Neural progenitor cell (in vitro differentiated cells): Measurements from ENCODE around the gene SNTG2. TPM values are rescaled to one million over a fixed set of nuclear protein-coding genes. Genes with fewer than 3 reads are reported as not detected.

Experiments
- DNase-seq: peaks from one replicate; pipeline ENCODE4 v3.0.0-alpha.2; 2016; ENCODE audit warnings: low spot score
- H2AFZ ChIP-seq: fragments of 200-600 bp; sonication (generic); replicated peaks from 2 replicates; pipeline ENCODE4 v1.6.1; 2016; ENCODE audit warnings: antibody characterized with exemption
- H3F3A ChIP-seq: fragments of 200-600 bp; sonication (generic); 2 replicates; pipeline ENCODE4 v1.6.1; 2016; ENCODE audit warnings: antibody characterized with exemption, low read depth
- H3K27ac ChIP-seq: fragments of 200-600 bp; sonication (generic); 2 replicates; pipeline ENCODE4 v1.5.1; 2016; ENCODE audit warnings: mild to moderate bottlenecking
- H3K27me3 ChIP-seq: fragments of 200-600 bp; sonication (generic); 2 replicates; pipeline ENCODE4 v1.6.1; 2016; ENCODE audit warnings: mild to moderate bottlenecking, moderate library complexity
- H3K36me3 ChIP-seq: fragments of 200-600 bp; sonication (generic); 2 replicates; pipeline ENCODE4 v1.5.1; 2016
- H3K4me1 ChIP-seq: fragments of 200-600 bp; sonication (generic); 2 replicates; pipeline ENCODE4 v1.6.1; 2016; ENCODE audit warnings: mixed run types
- H3K4me2 ChIP-seq: fragments of 200-600 bp; sonication (generic); 2 replicates; pipeline ENCODE4 v1.6.1; 2016
- H3K4me3 ChIP-seq: fragments of 200-600 bp; sonication (generic); 2 replicates; pipeline ENCODE4 v1.5.1; 2016
- H3K79me2 ChIP-seq: fragments of 200-600 bp; sonication (generic); 2 replicates; pipeline ENCODE4 v1.6.1; 2016; ENCODE audit warnings: low read depth
- H3K9ac ChIP-seq: fragments of 200-600 bp; sonication (generic); 2 replicates; pipeline ENCODE4 v1.6.1; 2016
- H3K9me3 ChIP-seq: fragments of 200-600 bp; sonication (generic); 2 replicates; pipeline ENCODE4 v1.5.1; 2016; ENCODE audit warnings: low read depth
- H4K20me1 ChIP-seq: fragments of 200-600 bp; sonication (generic); 2 replicates; pipeline ENCODE4 v1.6.1; 2016; ENCODE audit warnings: low read depth
- H3K27ac Mint-ChIP-seq: 3 replicates; pipeline ENCODE4 v1.8.0; 2021; ENCODE audit warnings: mixed read lengths
- H3K27me3 Mint-ChIP-seq: 2 replicates; pipeline ENCODE4 v1.8.0; 2022; ENCODE audit warnings: low read depth, mild to moderate bottlenecking, inconsistent platforms, moderate library complexity, mixed read lengths; ENCODE audit not compliant: insufficient read depth
- H3K36me3 Mint-ChIP-seq: 3 replicates; pipeline ENCODE4 v1.8.0; 2021; ENCODE audit warnings: mixed read lengths
- H3K4me1 Mint-ChIP-seq: 3 replicates; pipeline ENCODE4 v1.8.0; 2021; ENCODE audit warnings: mixed read lengths
- H3K4me3 Mint-ChIP-seq: 3 replicates; pipeline ENCODE4 v1.8.0; 2021; ENCODE audit warnings: mild to moderate bottlenecking, moderate library complexity, mixed read lengths
- H3K9me3 Mint-ChIP-seq: 3 replicates; pipeline ENCODE4 v1.8.0; 2020; ENCODE audit warnings: mixed read lengths
- EZH2 ChIP-seq: fragments of 200-600 bp; sonication (generic); IDR thresholded peaks from 2 replicates; pipeline ENCODE4 v1.6.1; 2017; ENCODE audit warnings: antibody characterized with exemption, mild to moderate bottlenecking, moderate library complexity
- EZH2phosphoT487 ChIP-seq: fragments of 200-600 bp; sonication (generic); IDR thresholded peaks from 2 replicates; pipeline ENCODE4 v1.6.1; 2017; ENCODE audit warnings: antibody characterized with exemption
- total RNA-seq: library from RNA; depleted of rRNA; stranded (reverse); fragments of >200 nt; gene quantifications from 2 replicates; pipeline ENCODE4 v1.2.3, GENCODE V29; 2015; ENCODE audit warnings: low replicate concordance
- TF ChIP-seq, protein P1 (sequence below): fragments of 200-600 bp; sonication (generic); IDR thresholded peaks from 2 replicates; pipeline ENCODE4 v1.5.1; 2017; ENCODE audit warnings: antibody characterized with exemption, mild to moderate bottlenecking

Gene SNTG2
- total RNA-seq, 1 donor from 2014 or later = 1.1 TPM

DNA sequence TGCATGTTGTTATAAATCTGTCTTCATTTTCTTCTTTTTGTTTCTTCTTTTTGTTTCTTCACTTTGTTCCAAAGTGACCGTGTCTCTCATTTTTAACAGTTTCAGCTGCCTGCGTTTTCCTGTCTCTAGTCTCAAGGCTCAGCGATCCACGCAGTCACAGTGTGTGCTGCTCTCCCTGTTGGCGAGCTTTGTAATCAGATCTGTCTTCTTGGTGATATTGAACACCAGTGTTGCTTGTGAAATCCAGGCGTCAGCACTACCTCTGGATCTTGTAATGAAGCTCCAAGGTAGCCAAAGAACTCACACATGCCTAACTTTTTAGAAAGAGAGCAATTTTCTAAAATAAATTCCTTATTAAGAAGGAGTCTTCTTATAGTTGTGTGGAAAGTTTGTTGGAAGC, 13.2 kb downstream of the SNTG2 start:
- no peak overlapping the region for H2AFZ ChIP-seq
- Mint-ChIP-seq H3K27ac (no peak overlapping the region), H3K4me3 (no peak overlapping the region), H3K4me1 (peaks cover 6% of the 10 kb centered on the region), H3K9me3 (peaks cover 11% of the 10 kb centered on the region), H3K27me3 (peaks cover 5% of the 10 kb centered on the region), H3K36me3 (no peaks in the 10 kb centered on the region)
- no peak overlapping the region for H3K4me2 ChIP-seq
- H3F3A ChIP-seq = no peaks in the 10 kb centered on the region
- H3K36me3 ChIP-seq = no peaks in the 10 kb centered on the region
- no peaks in the 10 kb centered on the region for H3K27me3 ChIP-seq
- no peaks in the 10 kb centered on the region for H3K79me2 ChIP-seq
- H3K9ac ChIP-seq = no peak overlapping the region
- DNase-seq = no peak
- no peak overlapping the region for H3K27ac ChIP-seq
- H3K4me1 ChIP-seq = no peaks in the 10 kb centered on the region
- no peaks in the 10 kb centered on the region for H3K9me3 ChIP-seq
- no peaks in the 10 kb centered on the region for H4K20me1 ChIP-seq
- TF ChIP-seq, protein P1, sequence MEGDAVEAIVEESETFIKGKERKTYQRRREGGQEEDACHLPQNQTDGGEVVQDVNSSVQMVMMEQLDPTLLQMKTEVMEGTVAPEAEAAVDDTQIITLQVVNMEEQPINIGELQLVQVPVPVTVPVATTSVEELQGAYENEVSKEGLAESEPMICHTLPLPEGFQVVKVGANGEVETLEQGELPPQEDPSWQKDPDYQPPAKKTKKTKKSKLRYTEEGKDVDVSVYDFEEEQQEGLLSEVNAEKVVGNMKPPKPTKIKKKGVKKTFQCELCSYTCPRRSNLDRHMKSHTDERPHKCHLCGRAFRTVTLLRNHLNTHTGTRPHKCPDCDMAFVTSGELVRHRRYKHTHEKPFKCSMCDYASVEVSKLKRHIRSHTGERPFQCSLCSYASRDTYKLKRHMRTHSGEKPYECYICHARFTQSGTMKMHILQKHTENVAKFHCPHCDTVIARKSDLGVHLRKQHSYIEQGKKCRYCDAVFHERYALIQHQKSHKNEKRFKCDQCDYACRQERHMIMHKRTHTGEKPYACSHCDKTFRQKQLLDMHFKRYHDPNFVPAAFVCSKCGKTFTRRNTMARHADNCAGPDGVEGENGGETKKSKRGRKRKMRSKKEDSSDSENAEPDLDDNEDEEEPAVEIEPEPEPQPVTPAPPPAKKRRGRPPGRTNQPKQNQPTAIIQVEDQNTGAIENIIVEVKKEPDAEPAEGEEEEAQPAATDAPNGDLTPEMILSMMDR = no peak
- TF ChIP-seq EZH2phosphoT487 (no peak), EZH2 (no peak)
- no peak overlapping the region for H3K4me3 ChIP-seq

DNA sequence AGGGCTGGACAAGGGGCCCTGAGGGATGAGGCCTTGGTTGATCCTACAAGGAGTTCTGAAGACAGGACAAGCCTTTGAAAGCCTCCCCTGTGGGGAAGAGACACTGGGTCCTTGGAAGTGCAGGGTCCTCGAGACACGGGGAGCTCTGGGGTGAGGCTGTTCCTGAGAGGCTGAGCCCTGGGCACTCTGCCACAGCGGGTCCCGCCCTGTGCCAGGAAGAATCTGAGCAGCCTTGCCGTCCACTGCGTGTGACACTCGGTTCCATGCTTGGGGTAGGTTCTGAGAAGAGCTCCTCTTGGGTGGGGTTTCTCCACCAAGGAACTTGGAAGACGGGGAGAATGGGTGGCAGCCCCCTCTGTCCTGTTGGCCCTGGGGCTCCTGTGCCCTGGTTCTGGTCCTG, 13.9 kb downstream of the SNTG2 start:
- H3K79me2 ChIP-seq = no peaks in the 10 kb centered on the region
- no peak for DNase-seq
- H3K4me3 ChIP-seq = no peak overlapping the region
- H4K20me1 ChIP-seq = no peaks in the 10 kb centered on the region
- H3K36me3 ChIP-seq = no peaks in the 10 kb centered on the region
- Mint-ChIP-seq H3K4me1 (peaks cover 6% of the 10 kb centered on the region), H3K27ac (no peak overlapping the region), H3K27me3 (peaks cover 2% of the 10 kb centered on the region), H3K4me3 (no peak overlapping the region), H3K36me3 (no peaks in the 10 kb centered on the region), H3K9me3 (peaks cover 17% of the 10 kb centered on the region)
- H3K4me1 ChIP-seq = no peaks in the 10 kb centered on the region
- TF ChIP-seq EZH2phosphoT487 (no peak), EZH2 (no peak)
- TF ChIP-seq, protein P1 = no peak
- H3K4me2 ChIP-seq = no peak overlapping the region
- no peak overlapping the region for H3K9ac ChIP-seq
- H3K27me3 ChIP-seq = no peaks in the 10 kb centered on the region
- H3K27ac ChIP-seq = no peak overlapping the region
- no peaks in the 10 kb centered on the region for H3F3A ChIP-seq
- H2AFZ ChIP-seq = no peak overlapping the region
- H3K9me3 ChIP-seq = no peaks in the 10 kb centered on the region

GRCh38 chr2:965640-966147, 15.0 kb downstream of the SNTG2 start:
- H3K36me3 ChIP-seq = no peaks in the 10 kb centered on the region
- H3K27ac Mint-ChIP-seq = no peak overlapping the region

More at GRCh38 chr2:965640-966147, 15.0 kb downstream of the SNTG2 start:
- TF ChIP-seq EZH2 (no peak), EZH2phosphoT487 (no peak)
- TF ChIP-seq, protein P1 = no peak
- no peaks in the 10 kb centered on the region for H3K36me3 Mint-ChIP-seq
- no peak overlapping the region for H3K9ac ChIP-seq
- peaks cover 6% of the 10 kb centered on the region for H3K4me1 Mint-ChIP-seq
- no peak overlapping the region for H3K4me3 Mint-ChIP-seq
- no peak overlapping the region for H3K27ac ChIP-seq
- no peaks in the 10 kb centered on the region for H3F3A ChIP-seq
- H4K20me1 ChIP-seq = no peaks in the 10 kb centered on the region
- no peaks in the 10 kb centered on the region for H3K4me1 ChIP-seq
- no peak overlapping the region for H3K4me2 ChIP-seq
- no peak for DNase-seq
- no peaks in the 10 kb centered on the region for H3K27me3 ChIP-seq
- no peaks in the 10 kb centered on the region for H3K79me2 ChIP-seq
- peaks cover 20% of the 10 kb centered on the region for H3K9me3 Mint-ChIP-seq
- H3K4me3 ChIP-seq = no peak overlapping the region
- H3K9me3 ChIP-seq = no peaks in the 10 kb centered on the region
- H3K27me3 Mint-ChIP-seq = peaks cover 2% of the 10 kb centered on the region
- no peak overlapping the region for H2AFZ ChIP-seq
